Hepatocyte (in vitro differentiated cells): Measurements from ENCODE around the gene DEGS2. TPM values are rescaled to one million over a fixed set of nuclear protein-coding genes. Genes with fewer than 3 reads are reported as not detected.

Experiments used
- DNase-seq: peaks from one replicate; pipeline ENCODE4 v3.0.0-alpha.2; 2016; ENCODE audit warnings: low spot score
- H2AFZ ChIP-seq: fragments of 200-600 bp; sonication (generic); 2 replicates; pipeline ENCODE4 v1.6.0; 2016; ENCODE audit warnings: antibody characterized with exemption, mild to moderate bottlenecking
- H3K27ac ChIP-seq: fragments of 200-600 bp; sonication (generic); 2 replicates; pipeline ENCODE4 v1.5.1; 2016; ENCODE audit warnings: mild to moderate bottlenecking
- H3K27me3 ChIP-seq: fragments of 200-600 bp; sonication (generic); 2 replicates; pipeline ENCODE4 v1.6.1; 2016
- H3K36me3 ChIP-seq: fragments of 200-600 bp; sonication (generic); replicated peaks from 2 replicates; pipeline ENCODE4 v1.5.1; 2016; ENCODE audit warnings: low read depth; ENCODE audit not compliant: insufficient read depth
- H3K4me1 ChIP-seq: fragments of 200-600 bp; sonication (generic); 2 replicates; pipeline ENCODE4 v1.5.1; 2016; ENCODE audit warnings: mild to moderate bottlenecking, moderate library complexity; ENCODE audit not compliant: insufficient read depth
- H3K4me2 ChIP-seq: fragments of 200-600 bp; sonication (generic); 2 replicates; pipeline ENCODE4 v1.6.0; 2016
- H3K4me3 ChIP-seq: fragments of 200-600 bp; sonication (generic); 2 replicates; pipeline ENCODE4 v1.5.1; 2016; ENCODE audit warnings: mild to moderate bottlenecking
- H3K79me2 ChIP-seq: fragments of 200-600 bp; sonication (generic); 2 replicates; pipeline ENCODE4 v1.6.0; 2017; ENCODE audit warnings: mild to moderate bottlenecking
- H3K9me2 ChIP-seq: fragments of 200-600 bp; sonication (generic); replicated peaks from 2 replicates; pipeline ENCODE4 v1.6.0; 2017; ENCODE audit warnings: mild to moderate bottlenecking; ENCODE audit not compliant: insufficient read depth
- H3K9me3 ChIP-seq: fragments of 200-600 bp; sonication (generic); 2 replicates; pipeline ENCODE4 v1.5.1; 2016; ENCODE audit warnings: low read depth, mild to moderate bottlenecking
- H4K20me1 ChIP-seq: fragments of 200-600 bp; sonication (generic); 2 replicates; pipeline ENCODE4 v1.6.0; 2016; ENCODE audit warnings: mild to moderate bottlenecking; ENCODE audit not compliant: insufficient read depth, poor library complexity, severe bottlenecking
- EZH2 ChIP-seq: fragments of 200-600 bp; sonication (generic); IDR thresholded peaks from 2 replicates; pipeline ENCODE4 v1.6.1; 2016; ENCODE audit warnings: antibody characterized with exemption, mild to moderate bottlenecking, borderline replicate concordance
- EZH2phosphoT487 ChIP-seq: fragments of 200-600 bp; sonication (generic); IDR thresholded peaks from one replicate; pipeline ENCODE4 v1.6.1; 2018; ENCODE audit warnings: antibody characterized with exemption, mild to moderate bottlenecking, low read depth, moderate library complexity; ENCODE audit not compliant: unreplicated experiment, severe bottlenecking
- WGBS: methylation state at CpG from one replicate; pipeline ENCODE4 v1.1.6; 2016; ENCODE audit warnings: low lambda C conversion rate; ENCODE audit errors: missing lambda C conversion rate; 5-methylcytosine and 5-hydroxymethylcytosine counted together
- polyA plus RNA-seq: library from polyadenylated mRNA; unstranded; fragments of >200 nt; fragmentation: Nextera tagmentation; extraction: Ambion mirVana; gene quantifications from 2 replicates; pipeline ENCODE4 v1.2.1, GENCODE V29; 2016
- total RNA-seq: library from RNA; depleted of rRNA; stranded (reverse); fragments of >200 nt; gene quantifications from 2 replicates; pipeline ENCODE4 v1.2.3, GENCODE V29; 2014
- TF ChIP-seq, protein P1 (sequence below): fragments of 200-600 bp; sonication (generic); IDR thresholded peaks from 2 replicates; pipeline ENCODE4 v1.5.1; 2016; ENCODE audit warnings: antibody characterized with exemption, mild to moderate bottlenecking; ENCODE audit not compliant: poor library complexity

DEGS2 gene
- total and polyA plus RNA-seq, 2 experiments from 2014 or later: 5.3 to 7.7 TPM

DNA sequence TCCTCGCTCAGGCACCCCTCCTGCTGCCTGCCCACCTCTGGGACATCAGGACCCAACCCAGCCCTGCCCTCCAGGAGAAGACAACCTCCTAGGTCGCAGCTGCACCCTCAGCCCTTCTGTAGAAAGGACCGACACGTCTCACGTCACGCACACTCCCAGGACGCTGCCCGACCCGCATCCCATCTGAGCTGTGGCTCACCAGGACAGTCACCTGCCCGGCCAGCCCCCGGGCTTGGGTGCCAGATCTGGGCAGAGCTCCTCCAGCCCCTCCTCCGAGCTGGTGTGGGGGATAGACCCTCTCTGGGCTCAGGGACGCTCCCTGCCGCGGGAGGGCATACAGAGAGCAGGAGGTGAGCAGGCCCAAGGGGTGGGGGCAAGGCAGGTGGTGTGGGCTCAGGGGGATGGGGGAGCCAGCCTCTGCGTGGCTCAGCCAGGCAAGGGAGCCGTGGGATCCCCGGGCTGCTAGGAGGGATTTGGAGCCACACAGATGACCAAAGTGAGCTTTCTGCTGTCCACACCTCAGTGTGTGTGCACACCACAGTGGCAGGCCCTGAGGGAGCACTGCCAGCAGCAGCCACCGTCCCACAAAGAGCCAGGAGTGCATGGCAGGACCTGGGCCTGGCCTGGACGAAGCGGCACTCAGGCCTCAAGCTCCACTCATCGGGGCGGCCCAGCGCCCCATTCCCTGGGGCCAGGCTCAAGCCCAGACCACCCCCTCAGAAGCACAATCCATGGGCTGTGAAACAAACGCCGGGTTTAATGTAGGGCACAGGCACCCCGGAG lies 13.6 kb downstream of the DEGS2 start:
- Histone ChIP-seq H4K20me1 (no peaks in the 10 kb centered on the region), H3K27me3 (no peaks in the 10 kb centered on the region), H3K4me2 (peak overlapping the region; percentile 57), H3K9me3 (no peaks in the 10 kb centered on the region), H2AFZ (no peak overlapping the region), H3K79me2 (no peaks in the 10 kb centered on the region), H3K4me3 (no peak overlapping the region), H3K9me2 (no peaks in the 10 kb centered on the region), H3K4me1 (peaks cover 47% of the 10 kb centered on the region), H3K36me3 (no peaks in the 10 kb centered on the region), H3K27ac (peak overlapping the region; percentile 92)
- 91% methylated on average over 26 of the region's 27 CpGs for WGBS
- no peak for DNase-seq
- TF ChIP-seq, protein P1, sequence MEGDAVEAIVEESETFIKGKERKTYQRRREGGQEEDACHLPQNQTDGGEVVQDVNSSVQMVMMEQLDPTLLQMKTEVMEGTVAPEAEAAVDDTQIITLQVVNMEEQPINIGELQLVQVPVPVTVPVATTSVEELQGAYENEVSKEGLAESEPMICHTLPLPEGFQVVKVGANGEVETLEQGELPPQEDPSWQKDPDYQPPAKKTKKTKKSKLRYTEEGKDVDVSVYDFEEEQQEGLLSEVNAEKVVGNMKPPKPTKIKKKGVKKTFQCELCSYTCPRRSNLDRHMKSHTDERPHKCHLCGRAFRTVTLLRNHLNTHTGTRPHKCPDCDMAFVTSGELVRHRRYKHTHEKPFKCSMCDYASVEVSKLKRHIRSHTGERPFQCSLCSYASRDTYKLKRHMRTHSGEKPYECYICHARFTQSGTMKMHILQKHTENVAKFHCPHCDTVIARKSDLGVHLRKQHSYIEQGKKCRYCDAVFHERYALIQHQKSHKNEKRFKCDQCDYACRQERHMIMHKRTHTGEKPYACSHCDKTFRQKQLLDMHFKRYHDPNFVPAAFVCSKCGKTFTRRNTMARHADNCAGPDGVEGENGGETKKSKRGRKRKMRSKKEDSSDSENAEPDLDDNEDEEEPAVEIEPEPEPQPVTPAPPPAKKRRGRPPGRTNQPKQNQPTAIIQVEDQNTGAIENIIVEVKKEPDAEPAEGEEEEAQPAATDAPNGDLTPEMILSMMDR: no peak
- TF ChIP-seq EZH2phosphoT487: no peak
- TF ChIP-seq EZH2: no peak

GRCh38 chr14:100144996-100145646 lies 14.3 kb downstream of the DEGS2 start:
- Histone ChIP-seq H2AFZ (no peak overlapping the region), H3K27ac (peak overlapping the region; percentile 92), H3K9me3 (no peaks in the 10 kb centered on the region), H3K4me3 (no peak overlapping the region), H3K79me2 (no peaks in the 10 kb centered on the region), H3K36me3 (no peaks in the 10 kb centered on the region), H3K27me3 (no peaks in the 10 kb centered on the region), H4K20me1 (no peaks in the 10 kb centered on the region), H3K4me2 (peak overlapping the region; percentile 57), H3K4me1 (peaks cover 51% of the 10 kb centered on the region), H3K9me2 (no peaks in the 10 kb centered on the region)
- peak; percentile 85 for DNase-seq
- WGBS: 58% methylated on average over 18 of the region's 18 CpGs
- TF ChIP-seq EZH2phosphoT487: no peak
- TF ChIP-seq, protein P1: no peak
- no peak for TF ChIP-seq EZH2

DNA sequence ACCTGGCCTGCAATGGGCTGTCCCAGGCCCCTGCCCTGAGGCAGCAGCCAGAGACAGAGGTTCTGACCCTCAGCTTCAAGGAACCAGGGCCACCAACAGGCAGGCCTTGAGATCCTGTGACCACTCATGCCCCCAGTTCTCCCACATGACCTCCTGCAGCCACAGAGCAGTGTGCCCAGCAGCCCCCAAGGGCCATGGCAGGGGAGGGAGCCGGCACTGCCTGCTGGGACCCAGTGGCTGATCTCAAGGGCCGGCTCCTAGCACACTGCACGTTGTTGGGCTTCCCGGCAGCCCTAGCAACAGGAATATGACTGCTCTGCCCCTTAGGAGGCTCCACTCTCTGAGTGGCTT lies 14.8 kb downstream of the DEGS2 start:
- Histone ChIP-seq H3K27me3 (no peaks in the 10 kb centered on the region), H3K4me3 (no peak overlapping the region), H4K20me1 (no peaks in the 10 kb centered on the region), H3K9me2 (no peaks in the 10 kb centered on the region), H3K4me2 (no peak overlapping the region), H3K27ac (peak overlapping the region; percentile 92), H3K36me3 (no peaks in the 10 kb centered on the region), H3K79me2 (no peaks in the 10 kb centered on the region), H3K4me1 (peaks cover 55% of the 10 kb centered on the region), H3K9me3 (no peaks in the 10 kb centered on the region), H2AFZ (no peak overlapping the region)
- 65% methylated on average over 4 of the region's 4 CpGs for WGBS
- no peak for DNase-seq
- TF ChIP-seq EZH2phosphoT487 (no peak), EZH2 (no peak)
- TF ChIP-seq, protein P1: no peak
